HepG2 (cell line): ENCODE data around the gene TMEM198. TPM values are rescaled to one million over a fixed set of nuclear protein-coding genes. Genes with fewer than 3 reads are reported as not detected.

Experiments used
- GATAD1 ChIP-seq: IDR thresholded peaks from 2 replicates; pipeline ENCODE4 v1.6.1; 2016; ENCODE audit warnings: missing genetic modification reagents, missing compliant biosample characterization
- JDP2 ChIP-seq: sonication (generic); formaldehyde crosslinking; IDR thresholded peaks from 2 replicates; pipeline ENCODE4 v1.8.1; 2022; ENCODE audit warnings: missing genetic modification reagents, borderline replicate concordance
- KDM5B ChIP-seq: sonication (generic); formaldehyde crosslinking; IDR thresholded peaks from 2 replicates; pipeline ENCODE4 v1.4.0; 2020; ENCODE audit warnings: missing genetic modification reagents, mild to moderate bottlenecking, borderline replicate concordance
- MEF2D ChIP-seq: sonication (generic); formaldehyde crosslinking; IDR thresholded peaks from 2 replicates; pipeline ENCODE4 v1.5.1; 2020; ENCODE audit warnings: mild to moderate bottlenecking, missing genetic modification reagents
- MLX ChIP-seq: IDR thresholded peaks from 2 replicates; pipeline ENCODE4 v1.6.1; 2016
- NFYB ChIP-seq: sonication (generic); formaldehyde crosslinking; IDR thresholded peaks from 2 replicates; pipeline ENCODE4 v1.4.0; 2020; ENCODE audit warnings: missing genetic modification reagents
- NR0B2 ChIP-seq: sonication (generic); formaldehyde crosslinking; IDR thresholded peaks from 2 replicates; pipeline ENCODE4 v1.4.0; 2020; ENCODE audit warnings: mild to moderate bottlenecking, missing genetic modification reagents
- PAF1 ChIP-seq: IDR thresholded peaks from 2 replicates; pipeline ENCODE4 v1.6.1; 2016; ENCODE audit warnings: missing genetic modification reagents, missing compliant biosample characterization
- POLR2A ChIP-seq, 2 experiments: IDR thresholded peaks; 2 replicates each; pipeline ENCODE4 v1.6.1; 2011; ENCODE audit warnings: low read depth in 2 of 2, low read length in 2 of 2, mild to moderate bottlenecking in 1 of 2, moderate library complexity in 1 of 2; ENCODE audit not compliant: insufficient read depth in 1 of 2
- POLR2AphosphoS5 ChIP-seq: IDR thresholded peaks from 2 replicates; pipeline ENCODE4 v1.6.1; 2012; ENCODE audit warnings: low read depth, low read length
- RFX5 ChIP-seq: IDR thresholded peaks from 2 replicates; pipeline ENCODE4 v1.6.1; 2011; ENCODE audit warnings: low read depth, low read length, improper control_type of control experiment
- WIZ ChIP-seq: sonication (generic); formaldehyde crosslinking; IDR thresholded peaks from 2 replicates; pipeline ENCODE4 v1.5.1; 2020; ENCODE audit warnings: mild to moderate bottlenecking, missing genetic modification reagents
- ZFP91 ChIP-seq: sonication (generic); formaldehyde crosslinking; IDR thresholded peaks from 2 replicates; pipeline ENCODE4 v1.9.0; 2022; ENCODE audit warnings: missing genetic modification reagents, mild to moderate bottlenecking, borderline replicate concordance
- ZNF230 ChIP-seq: sonication (generic); formaldehyde crosslinking; IDR thresholded peaks from 2 replicates; pipeline ENCODE4 v1.4.0; 2020; ENCODE audit warnings: mild to moderate bottlenecking, missing genetic modification reagents
- ZNF333 ChIP-seq: sonication (generic); formaldehyde crosslinking; IDR thresholded peaks from 2 replicates; pipeline ENCODE4 v1.4.0; 2020; ENCODE audit warnings: mild to moderate bottlenecking, missing genetic modification reagents, borderline replicate concordance
- ZNF350 ChIP-seq: sonication (generic); formaldehyde crosslinking; IDR thresholded peaks from 2 replicates; pipeline ENCODE4 v1.4.0; 2020; ENCODE audit warnings: mild to moderate bottlenecking, low read depth, missing genetic modification reagents, borderline replicate concordance
- ZNF446 ChIP-seq: sonication (generic); formaldehyde crosslinking; IDR thresholded peaks from 2 replicates; pipeline ENCODE4 v1.5.0; 2020; ENCODE audit warnings: mild to moderate bottlenecking, missing genetic modification reagents
- ZNF512B ChIP-seq: sonication (generic); formaldehyde crosslinking; IDR thresholded peaks from 2 replicates; pipeline ENCODE4 v1.5.1; 2020; ENCODE audit warnings: missing genetic modification reagents, mild to moderate bottlenecking, borderline replicate concordance
- ZNF713 ChIP-seq: sonication (generic); formaldehyde crosslinking; IDR thresholded peaks from 2 replicates; pipeline ENCODE4 v1.4.0; 2020; ENCODE audit warnings: mild to moderate bottlenecking, missing genetic modification reagents
- polyA plus RNA-seq, 8 experiments: library from polyadenylated mRNA; depleted of rRNA in 3 of 8; stranded (reverse) in 7 of 8; unstranded in 1 of 8; fragments of >200 nt; fragmentation: Illumina TruSeq in 4 of 8; extraction: Trizol in 4 of 8; gene quantifications; 2 replicates each; pipeline versions ENCODE4 v1.2.1 to v1.2.3, GENCODE V29; 2011 to 2016; ENCODE audit warnings: low read depth in 4 of 8, missing spikeins in 1 of 8, mixed read lengths in 1 of 8; ENCODE audit not compliant: insufficient read depth in 1 of 8
- total RNA-seq, 5 experiments: library from RNA; depleted of rRNA; stranded (reverse); fragments of >200 nt; fragmentation: Illumina TruSeq; extraction: Trizol; gene quantifications; 2 replicates each; pipeline ENCODE4 v1.2.3, GENCODE V29; 2016; ENCODE audit warnings: low read depth in 1 of 5

The TMEM198 gene
- total and polyA plus RNA-seq, 2 of the 13 experiments (the other 11 are each of a cell fraction or from before 2014, with no cell fraction given), result 17.3 to 23.5 TPM

GRCh38 chr2:219560893-219561178 is 17.0 kb downstream of the TMEM198 start (continued):
- TF ChIP-seq ZFP91 (CRISPR knock-in tag), result 0 out of 2 replicates have a peak, but pooled peaks have one; percentile 41
- 0 out of 2 replicates have a peak, but pooled peaks have one; percentile 43 for TF ChIP-seq ZNF350
- TF ChIP-seq MEF2D (CRISPR knock-in tag), result 0 out of 2 replicates have a peak, but pooled peaks have one; percentile 9
- TF ChIP-seq POLR2AphosphoS5, result 0 out of 2 replicates have a peak, but pooled peaks have one; percentile 16
- no peak for TF ChIP-seq ZNF512B (CRISPR knock-in tag)
- TF ChIP-seq ZNF713 (CRISPR knock-in tag), result no peak
- no peak for TF ChIP-seq WIZ (CRISPR knock-in tag)
- no peak for TF ChIP-seq GATAD1 (CRISPR knock-in tag)
- TF ChIP-seq ZNF230 (CRISPR knock-in tag), result 0 out of 2 replicates have a peak, but pooled peaks have one; percentile 9
- peak; percentile 91 for TF ChIP-seq PAF1
- TF ChIP-seq JDP2, result no peak
- TF ChIP-seq NFYB, result no peak
- 0 out of 2 replicates have a peak, but pooled peaks have one; percentile 63 for TF ChIP-seq NR0B2 (CRISPR knock-in tag)
- TF ChIP-seq ZNF333 (CRISPR knock-in tag), result no peak; the same call in 1 of the 2 replicates
- no peak for TF ChIP-seq MLX (CRISPR knock-in tag)
- TF ChIP-seq RFX5, result no peak
- peak; percentile 27; the same call in 1 of the 2 replicates for TF ChIP-seq KDM5B (CRISPR knock-in tag)
- TF ChIP-seq POLR2A (IDR thresholded peaks at IDR 0.05; ENCODE audit: insufficient read depth in 1 of 2, low read depth in 2 of 2, low read length in 2 of 2), result peak in 1 of 2 experiments; percentile 13; a peak in 1 of 4 replicates
- TF ChIP-seq ZNF446 (CRISPR knock-in tag), result 0 out of 2 replicates have a peak, but pooled peaks have one; percentile 9
